Fibroblast of lung (primary cell): ENCODE measurements around the gene PRSS21. TPM values are rescaled to one million over a fixed set of nuclear protein-coding genes. Genes with fewer than 3 reads are reported as not detected.
A peak's percentile ranks its signal among the peaks of the same experiment; 100 is the strongest.

ENCODE experiments used
- DNase-seq, 2 donors: peaks; one replicate each; pipeline versions ENCODE4 v3.0.0 to v3.0.0-alpha.2; 2010; ENCODE audit warnings: low read depth in 2 of 2
- H2AFZ ChIP-seq: 2 replicates; pipeline ENCODE4 v1.5.1; 2012; ENCODE audit warnings: low read length, control low read depth, inconsistent platforms
- H3K27ac ChIP-seq: 2 replicates; pipeline ENCODE4 v1.5.1; 2011; ENCODE audit warnings: low read length, control low read depth; ENCODE audit not compliant: insufficient read depth
- H3K27me3 ChIP-seq: 2 replicates; pipeline ENCODE4 v1.5.1; 2011; ENCODE audit warnings: mild to moderate bottlenecking, low read length; ENCODE audit not compliant: control insufficient read depth, insufficient read depth
- H3K36me3 ChIP-seq: 2 replicates; pipeline ENCODE4 v1.5.1; 2011; ENCODE audit warnings: low read length; ENCODE audit not compliant: control insufficient read depth, insufficient read depth
- H3K4me1 ChIP-seq: 2 replicates; pipeline ENCODE4 v1.5.1; 2011; ENCODE audit warnings: low read length; ENCODE audit not compliant: control insufficient read depth, insufficient read depth; ENCODE audit errors: extremely low read depth
- H3K4me2 ChIP-seq: 2 replicates; pipeline ENCODE4 v1.5.1; 2011; ENCODE audit warnings: low read length, control low read depth; ENCODE audit not compliant: insufficient read depth; ENCODE audit errors: extremely low read depth
- H3K4me3 ChIP-seq, 4 experiments: fragments of 200-600 bp in 1 of 4; sonication (generic) in 1 of 4; replicated peaks in 1 of 4; 2 replicates each; pipeline ENCODE4 v1.5.1; 2011 to 2016; ENCODE audit warnings: low read length in 4 of 4, low read depth in 3 of 4, mild to moderate bottlenecking in 3 of 4, control low read depth in 2 of 4, inconsistent platforms in 1 of 4, mixed read lengths in 1 of 4; ENCODE audit not compliant: insufficient read depth in 1 of 4; ENCODE audit errors: control extremely low read depth in 1 of 4
- H3K79me2 ChIP-seq: 2 replicates; pipeline ENCODE4 v1.5.1; 2012; ENCODE audit warnings: mild to moderate bottlenecking, low read length, inconsistent platforms; ENCODE audit not compliant: control insufficient read depth, insufficient read depth
- H3K9ac ChIP-seq: 2 replicates; pipeline ENCODE4 v1.5.1; 2011; ENCODE audit warnings: mild to moderate bottlenecking, low read length, control low read depth; ENCODE audit not compliant: insufficient read depth
- H3K9me3 ChIP-seq: 2 replicates; pipeline ENCODE4 v1.5.1; 2012; ENCODE audit warnings: low read depth, low read length; ENCODE audit not compliant: control insufficient read depth, insufficient read depth
- H4K20me1 ChIP-seq: 2 replicates; pipeline ENCODE4 v1.5.1; 2011; ENCODE audit warnings: low read length; ENCODE audit not compliant: control insufficient read depth, insufficient read depth; ENCODE audit errors: extremely low read depth
- CTCF ChIP-seq, 2 donors: IDR thresholded peaks in 1 of 2; conservative IDR thresholded peaks in 1 of 2; 1 replicate in 1 of 2; 2 replicates in 1 of 2; pipeline ENCODE4 v1.5.1; 2011 to 2012; ENCODE audit warnings: low read length in 2 of 2, control low read depth in 1 of 2, inconsistent platforms in 1 of 2, low read depth in 1 of 2, mild to moderate bottlenecking in 1 of 2
- EZH2 ChIP-seq: IDR thresholded peaks from 2 replicates; pipeline ENCODE4 v1.5.1; 2012; ENCODE audit warnings: low read length, control low read depth, mild to moderate bottlenecking; ENCODE audit errors: missing control alignments
- polyA plus RNA-seq, 2 donors: library from polyadenylated mRNA; depleted of rRNA in 1 of 2; stranded (reverse) in 1 of 2; unstranded in 1 of 2; fragments of >200 nt; gene quantifications; 2 replicates each; pipeline ENCODE4 v1.2.1, GENCODE V29; 2011 to 2012; ENCODE audit warnings: missing spikeins in 1 of 2
- total RNA-seq: library from RNA; depleted of rRNA; stranded (reverse); fragments of >200 nt; gene quantifications from 2 replicates; pipeline ENCODE4 v1.2.1, GENCODE V29; 2014

Gene PRSS21
- total and polyA plus RNA-seq, 2 donors (not counting 1 experiment from before 2014, with no cell fraction given) = 0.17 to 0.22 TPM

- H3K4me3 ChIP-seq = no peak overlapping the region
- no peak for DNase-seq
- no peaks in the 10 kb centered on the region for H3K79me2 ChIP-seq
- H3K4me2 ChIP-seq = no peak overlapping the region
- no peak for TF ChIP-seq CTCF (conservative IDR thresholded peaks at IDR 0.05 in 1 of 2, IDR thresholded peaks at IDR 0.05 in 1 of 2; ENCODE audit: low read depth in 1 of 2, low read length in 2 of 2)
- no peak for TF ChIP-seq EZH2
- H3K9me3 ChIP-seq = no peaks in the 10 kb centered on the region
- no peak overlapping the region for H2AFZ ChIP-seq
- no peaks in the 10 kb centered on the region for H3K36me3 ChIP-seq
- no peak overlapping the region for H3K9ac ChIP-seq
- no peaks in the 10 kb centered on the region for H3K27me3 ChIP-seq
- no peaks in the 10 kb centered on the region for H4K20me1 ChIP-seq
- no peak overlapping the region for H3K27ac ChIP-seq
- no peaks in the 10 kb centered on the region for H3K4me1 ChIP-seq
Measured at GRCh38 chr16:2856686-2857450, 39.8 kb downstream of the PRSS21 start.

- Histone ChIP-seq H3K9ac (no peak within 1 kb of the TSS), H3K9me3 (no peaks in the 10 kb centered on the region), H3K79me2 (no peaks in the 10 kb centered on the region), H3K27me3 (no peaks in the 10 kb centered on the region), H3K4me3 (peak within 1 kb of the TSS in 1 of 4 experiments; percentile 22), H2AFZ (no peak within 1 kb of the TSS), H3K27ac (no peak within 1 kb of the TSS), H3K4me1 (no peaks in the 10 kb centered on the region), H4K20me1 (no peaks in the 10 kb centered on the region), H3K4me2 (no peak within 1 kb of the TSS), H3K36me3 (no peaks in the 10 kb centered on the region)
- no peak for DNase-seq
- TF ChIP-seq EZH2 = peak; percentile 39
- TF ChIP-seq CTCF (conservative IDR thresholded peaks at IDR 0.05 in 1 of 2, IDR thresholded peaks at IDR 0.05 in 1 of 2; ENCODE audit: low read depth in 1 of 2, low read length in 2 of 2) = no peak
Measured at GRCh38 chr16:2857451-2858244, 40.6 kb downstream of the PRSS21 start, which contains the start of gene PRSS22. PRSS22 (minus strand) TSS chr16:2858170; CDS start chr16:2858104, 66 bp downstream.

DNA sequence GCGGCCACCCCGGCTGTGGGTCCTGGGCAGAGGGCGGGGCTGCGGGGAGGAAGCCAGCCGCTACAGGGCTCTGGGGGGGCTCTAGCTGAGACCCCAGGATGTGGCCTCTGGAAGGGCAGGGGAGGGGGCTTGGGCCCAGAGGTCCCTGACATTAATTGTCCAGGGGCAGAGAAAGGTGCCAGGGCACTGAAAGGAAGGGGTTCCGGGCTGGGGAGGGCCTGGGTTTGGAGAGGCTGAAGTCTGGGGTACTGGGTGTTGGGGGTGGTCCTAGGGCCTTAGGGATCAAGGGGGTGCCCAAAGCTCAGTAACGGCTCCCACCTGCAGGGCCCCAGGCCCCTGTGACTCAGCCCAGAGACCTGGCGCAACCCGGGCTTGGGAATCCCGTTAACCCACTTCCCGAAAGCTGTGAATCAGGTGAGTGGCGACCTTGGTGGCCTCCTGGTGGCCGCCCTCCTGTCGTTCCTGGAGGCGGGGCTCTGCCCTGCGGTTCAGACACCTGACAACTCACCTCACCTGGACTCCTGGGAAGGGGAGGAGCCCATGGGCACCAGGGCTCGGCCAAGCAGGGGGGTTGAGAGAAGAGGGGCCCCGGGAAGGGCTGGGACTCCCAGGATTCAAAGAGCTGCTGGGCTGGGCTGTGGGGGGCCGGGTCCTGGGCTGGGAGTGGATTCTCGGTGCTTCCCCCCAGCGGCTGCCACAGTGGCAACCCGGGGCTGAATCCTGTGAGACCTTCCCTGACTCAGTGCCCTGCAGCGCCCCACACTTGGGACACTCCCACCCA, 41.4 kb downstream of the PRSS21 start:
- Histone ChIP-seq H4K20me1 (no peaks in the 10 kb centered on the region), H3K4me2 (no peak overlapping the region), H3K9me3 (no peaks in the 10 kb centered on the region), H3K27ac (no peak overlapping the region), H3K4me3 (peak overlapping the region in 1 of 4 experiments; percentile 7), H3K36me3 (no peaks in the 10 kb centered on the region), H3K27me3 (no peaks in the 10 kb centered on the region), H3K79me2 (no peaks in the 10 kb centered on the region), H3K9ac (no peak overlapping the region), H3K4me1 (no peaks in the 10 kb centered on the region), H2AFZ (no peak overlapping the region)
- no peak for DNase-seq
- no peak for TF ChIP-seq EZH2
- no peak for TF ChIP-seq CTCF (conservative IDR thresholded peaks at IDR 0.05 in 1 of 2, IDR thresholded peaks at IDR 0.05 in 1 of 2; ENCODE audit: low read depth in 1 of 2, low read length in 2 of 2)
